ENCODE results near the gene GALNT17.

DNA sequence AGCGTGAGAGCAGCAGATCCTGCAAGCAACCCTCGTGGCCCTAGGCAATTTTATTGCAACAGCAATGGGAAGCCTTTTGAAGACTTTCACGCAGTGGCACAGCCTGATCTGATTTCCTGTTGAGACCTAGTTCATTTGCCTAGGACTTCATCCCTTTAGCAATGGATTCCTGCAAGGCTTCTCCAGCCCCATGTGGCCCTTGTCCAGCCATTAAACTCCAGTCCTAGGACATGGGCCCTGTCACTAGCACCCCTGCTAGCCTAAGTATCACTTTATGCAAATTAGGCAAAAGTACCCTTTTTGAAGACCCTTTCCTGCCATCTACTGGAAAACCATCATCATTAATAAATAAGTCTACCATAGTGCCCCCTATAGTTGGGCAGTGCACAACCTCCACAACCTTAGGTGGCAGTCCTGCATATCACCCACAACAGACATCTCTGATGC is 379.4 kb downstream of the GALNT17 start:
- TF ChIP-seq SIN3A (IDR thresholded peaks at IDR 0.05; ENCODE audit: borderline replicate concordance, insufficient read depth, low read length): no peak
- TF ChIP-seq POLR2AphosphoS5 (IDR thresholded peaks at IDR 0.05; ENCODE audit: low read depth, low read length): no peak
- TF ChIP-seq, protein P1, sequence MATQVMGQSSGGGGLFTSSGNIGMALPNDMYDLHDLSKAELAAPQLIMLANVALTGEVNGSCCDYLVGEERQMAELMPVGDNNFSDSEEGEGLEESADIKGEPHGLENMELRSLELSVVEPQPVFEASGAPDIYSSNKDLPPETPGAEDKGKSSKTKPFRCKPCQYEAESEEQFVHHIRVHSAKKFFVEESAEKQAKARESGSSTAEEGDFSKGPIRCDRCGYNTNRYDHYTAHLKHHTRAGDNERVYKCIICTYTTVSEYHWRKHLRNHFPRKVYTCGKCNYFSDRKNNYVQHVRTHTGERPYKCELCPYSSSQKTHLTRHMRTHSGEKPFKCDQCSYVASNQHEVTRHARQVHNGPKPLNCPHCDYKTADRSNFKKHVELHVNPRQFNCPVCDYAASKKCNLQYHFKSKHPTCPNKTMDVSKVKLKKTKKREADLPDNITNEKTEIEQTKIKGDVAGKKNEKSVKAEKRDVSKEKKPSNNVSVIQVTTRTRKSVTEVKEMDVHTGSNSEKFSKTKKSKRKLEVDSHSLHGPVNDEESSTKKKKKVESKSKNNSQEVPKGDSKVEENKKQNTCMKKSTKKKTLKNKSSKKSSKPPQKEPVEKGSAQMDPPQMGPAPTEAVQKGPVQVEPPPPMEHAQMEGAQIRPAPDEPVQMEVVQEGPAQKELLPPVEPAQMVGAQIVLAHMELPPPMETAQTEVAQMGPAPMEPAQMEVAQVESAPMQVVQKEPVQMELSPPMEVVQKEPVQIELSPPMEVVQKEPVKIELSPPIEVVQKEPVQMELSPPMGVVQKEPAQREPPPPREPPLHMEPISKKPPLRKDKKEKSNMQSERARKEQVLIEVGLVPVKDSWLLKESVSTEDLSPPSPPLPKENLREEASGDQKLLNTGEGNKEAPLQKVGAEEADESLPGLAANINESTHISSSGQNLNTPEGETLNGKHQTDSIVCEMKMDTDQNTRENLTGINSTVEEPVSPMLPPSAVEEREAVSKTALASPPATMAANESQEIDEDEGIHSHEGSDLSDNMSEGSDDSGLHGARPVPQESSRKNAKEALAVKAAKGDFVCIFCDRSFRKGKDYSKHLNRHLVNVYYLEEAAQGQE (IDR thresholded peaks at IDR 0.05; ENCODE audit: insufficient read depth in 1 of 2, low read depth in 2 of 2, low read length in 2 of 2): no peak
- no peak for TF ChIP-seq TAF1 (IDR thresholded peaks at IDR 0.05; ENCODE audit: borderline replicate concordance, insufficient read depth, low read length)
- TF ChIP-seq FOXP2 (optimal IDR thresholded peaks at IDR 0.05; ENCODE audit: borderline replicate concordance, extremely low read depth, extremely low read length, insufficient read depth): no peak
